Parathyroid adenoma (tissue), 2 donors: Measurements from ENCODE around the gene ITGB7.

Experiments
- H2AFZ ChIP-seq: fragments of 300-600 bp; sonication (generic); one replicate; pipeline ENCODE4 v1.7.0; 2017; ENCODE audit warnings: antibody characterized with exemption, mild to moderate bottlenecking
- H3K27ac ChIP-seq: fragments of 300-600 bp; sonication (generic); one replicate; pipeline ENCODE4 v1.7.0; 2017
- H3K27me3 ChIP-seq: fragments of 300-600 bp; sonication (generic); one replicate; pipeline ENCODE4 v1.7.0; 2017; ENCODE audit warnings: low read length; ENCODE audit not compliant: control insufficient read depth, insufficient read depth
- H3K36me3 ChIP-seq: fragments of 300-600 bp; sonication (generic); one replicate; pipeline ENCODE4 v1.7.0; 2017; ENCODE audit warnings: low read length; ENCODE audit not compliant: control insufficient read depth, insufficient read depth
- H3K4me1 ChIP-seq: fragments of 300-600 bp; sonication (generic); one replicate; pipeline ENCODE4 v1.7.0; 2017; ENCODE audit warnings: control low read depth
- H3K4me2 ChIP-seq: fragments of 300-600 bp; sonication (generic); one replicate; pipeline ENCODE4 v1.7.0; 2017; ENCODE audit warnings: low read length
- H3K4me3 ChIP-seq: fragments of 300-600 bp; sonication (generic); one replicate; pipeline ENCODE4 v1.7.0; 2017; ENCODE audit warnings: low read depth, low read length
- H3K79me2 ChIP-seq: fragments of 300-600 bp; sonication (generic); one replicate; pipeline ENCODE4 v1.7.0; 2017; ENCODE audit warnings: control low read depth
- H3K9ac ChIP-seq: fragments of 300-600 bp; sonication (generic); one replicate; pipeline ENCODE4 v1.7.0; 2017; ENCODE audit warnings: mild to moderate bottlenecking
- H3K9me3 ChIP-seq: fragments of 300-600 bp; sonication (generic); one replicate; pipeline ENCODE4 v1.7.0; 2017; ENCODE audit warnings: low read length; ENCODE audit not compliant: control insufficient read depth
- CTCF ChIP-seq: fragments of 300-600 bp; sonication (generic); IDR thresholded peaks from one replicate; pipeline ENCODE4 v1.7.0; 2017; ENCODE audit warnings: antibody characterized with exemption, mild to moderate bottlenecking
- donor health status: primary hyperparathyroidism.

Gene ITGB7, protein sequence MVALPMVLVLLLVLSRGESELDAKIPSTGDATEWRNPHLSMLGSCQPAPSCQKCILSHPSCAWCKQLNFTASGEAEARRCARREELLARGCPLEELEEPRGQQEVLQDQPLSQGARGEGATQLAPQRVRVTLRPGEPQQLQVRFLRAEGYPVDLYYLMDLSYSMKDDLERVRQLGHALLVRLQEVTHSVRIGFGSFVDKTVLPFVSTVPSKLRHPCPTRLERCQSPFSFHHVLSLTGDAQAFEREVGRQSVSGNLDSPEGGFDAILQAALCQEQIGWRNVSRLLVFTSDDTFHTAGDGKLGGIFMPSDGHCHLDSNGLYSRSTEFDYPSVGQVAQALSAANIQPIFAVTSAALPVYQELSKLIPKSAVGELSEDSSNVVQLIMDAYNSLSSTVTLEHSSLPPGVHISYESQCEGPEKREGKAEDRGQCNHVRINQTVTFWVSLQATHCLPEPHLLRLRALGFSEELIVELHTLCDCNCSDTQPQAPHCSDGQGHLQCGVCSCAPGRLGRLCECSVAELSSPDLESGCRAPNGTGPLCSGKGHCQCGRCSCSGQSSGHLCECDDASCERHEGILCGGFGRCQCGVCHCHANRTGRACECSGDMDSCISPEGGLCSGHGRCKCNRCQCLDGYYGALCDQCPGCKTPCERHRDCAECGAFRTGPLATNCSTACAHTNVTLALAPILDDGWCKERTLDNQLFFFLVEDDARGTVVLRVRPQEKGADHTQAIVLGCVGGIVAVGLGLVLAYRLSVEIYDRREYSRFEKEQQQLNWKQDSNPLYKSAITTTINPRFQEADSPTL

DNA sequence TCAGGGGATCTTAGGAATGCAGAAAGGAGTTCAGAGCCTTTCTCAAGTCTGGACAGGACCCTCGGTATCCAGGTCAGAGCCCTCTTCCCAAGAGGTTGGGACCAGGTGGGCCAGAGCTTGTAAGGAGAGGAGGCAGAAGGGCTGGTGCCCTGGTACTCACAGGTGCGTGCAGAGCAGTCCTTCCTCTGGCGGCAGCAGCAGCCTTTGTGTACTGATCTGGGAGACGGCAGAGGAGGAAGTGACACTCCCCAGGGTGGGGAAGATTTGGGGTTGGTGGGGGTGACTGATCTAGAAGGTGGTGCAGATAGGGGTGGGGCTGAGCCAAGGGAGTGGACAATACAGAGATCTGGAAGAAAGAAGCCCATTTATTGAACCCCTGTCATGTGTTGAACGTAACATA, at the start of gene ITGB7:
Gene ITGB7 (minus strand): TSS at position 210 of the 400 bp plus-strand sequence. CDS start 6,808 bp downstream, outside the sequence.
- no peak within 1 kb of the TSS for H3K4me3 ChIP-seq
- no peaks in the 10 kb centered on the region for H3K9me3 ChIP-seq
- no peaks in the 10 kb centered on the region for H3K79me2 ChIP-seq
- H3K27ac ChIP-seq = no peak within 1 kb of the TSS
- no peaks in the 10 kb centered on the region for H3K27me3 ChIP-seq
- H3K36me3 ChIP-seq = no peaks in the 10 kb centered on the region
- TF ChIP-seq CTCF = no peak
- no peaks in the 10 kb centered on the region for H3K4me1 ChIP-seq
- no peak within 1 kb of the TSS for H3K4me2 ChIP-seq
- H3K9ac ChIP-seq = no peak within 1 kb of the TSS
- no peak within 1 kb of the TSS for H2AFZ ChIP-seq

DNA sequence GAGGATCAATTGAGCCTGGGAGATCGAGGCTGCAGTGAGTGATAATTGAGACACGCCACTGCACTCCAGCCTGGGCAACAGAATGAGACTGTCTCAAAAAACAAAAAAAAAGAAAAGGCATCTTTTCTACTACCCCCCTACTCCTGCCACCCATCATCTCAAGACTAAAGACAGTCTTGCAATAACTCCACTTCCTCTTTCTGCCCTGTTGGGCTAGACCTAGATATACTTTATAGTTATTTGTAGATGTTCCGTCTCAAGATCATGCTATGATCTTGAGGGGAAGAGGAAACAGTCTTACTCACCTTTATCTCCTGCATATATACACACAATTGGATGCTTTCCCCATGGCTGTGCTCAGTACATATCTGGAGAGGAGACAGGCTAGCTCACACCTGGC, 48.9 kb upstream of the ITGB7 start:
- H2AFZ ChIP-seq = no peak overlapping the region
- no peak overlapping the region for H3K27ac ChIP-seq
- no peak overlapping the region for H3K4me3 ChIP-seq
- H3K4me1 ChIP-seq = peaks cover 8% of the 10 kb centered on the region
- H3K4me2 ChIP-seq = no peak overlapping the region
- H3K79me2 ChIP-seq = no peaks in the 10 kb centered on the region
- H3K36me3 ChIP-seq = no peaks in the 10 kb centered on the region
- H3K9ac ChIP-seq = no peak overlapping the region
- no peak for TF ChIP-seq CTCF
- H3K9me3 ChIP-seq = no peaks in the 10 kb centered on the region
- no peaks in the 10 kb centered on the region for H3K27me3 ChIP-seq

DNA sequence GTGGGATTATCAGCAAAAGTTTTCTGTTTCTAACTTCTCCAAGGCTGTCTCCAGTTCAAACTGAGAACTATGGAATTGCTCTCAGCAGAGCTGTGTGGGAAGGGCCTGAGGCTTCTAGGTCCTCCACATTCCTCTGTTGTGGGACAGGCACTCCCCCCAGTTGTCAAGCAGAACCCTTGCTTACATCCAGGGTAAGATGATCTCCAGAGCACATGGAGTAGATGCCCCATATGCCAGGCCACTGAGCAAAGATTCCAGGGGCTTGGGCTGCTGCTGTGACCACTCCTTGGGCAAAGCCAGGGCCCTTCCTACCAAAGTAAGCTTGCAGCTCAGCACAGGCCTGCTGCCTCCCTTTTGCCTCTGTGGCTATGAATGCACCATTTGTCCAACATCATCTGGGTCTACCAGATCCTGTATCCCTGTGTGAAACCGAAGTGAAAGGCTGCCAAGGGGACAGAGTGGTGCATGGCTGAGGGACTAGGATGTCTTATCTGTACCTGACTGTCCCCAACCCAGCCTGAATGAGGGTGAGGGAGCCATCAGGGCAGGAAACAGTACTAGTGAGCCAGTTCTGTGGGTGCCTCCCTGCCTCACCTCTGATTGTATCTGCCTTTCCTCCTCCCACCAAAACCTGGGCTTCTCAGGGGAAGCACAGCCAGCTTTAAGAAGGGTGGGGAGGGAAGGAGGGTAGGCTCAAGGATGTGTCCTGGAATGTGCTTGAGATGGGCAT, 47.9 kb upstream of the ITGB7 start:
- no peaks in the 10 kb centered on the region for H3K9me3 ChIP-seq
- no peak for TF ChIP-seq CTCF
- H3K79me2 ChIP-seq = no peaks in the 10 kb centered on the region

GRCh38 chr12:53253298-53253697, 46.2 kb upstream of the ITGB7 start:
- H3K4me2 ChIP-seq = no peak overlapping the region
- no peak for TF ChIP-seq CTCF
- H3K27ac ChIP-seq = no peak overlapping the region

More for the DNA sequence above, 47.9 kb upstream of the ITGB7 start:
- Histone ChIP-seq H3K36me3 (no peaks in the 10 kb centered on the region), H3K4me2 (no peak overlapping the region), H3K4me3 (no peak overlapping the region), H3K27me3 (no peaks in the 10 kb centered on the region), H3K4me1 (peaks cover 9% of the 10 kb centered on the region), H3K9ac (no peak overlapping the region), H3K27ac (no peak overlapping the region), H2AFZ (no peak overlapping the region)

More at GRCh38 chr12:53253298-53253697, 46.2 kb upstream of the ITGB7 start:
- no peaks in the 10 kb centered on the region for H3K79me2 ChIP-seq
- H3K36me3 ChIP-seq = no peaks in the 10 kb centered on the region
- no peaks in the 10 kb centered on the region for H3K27me3 ChIP-seq
- H3K4me3 ChIP-seq = no peak overlapping the region
- no peak overlapping the region for H2AFZ ChIP-seq
- H3K9me3 ChIP-seq = no peaks in the 10 kb centered on the region
- peaks cover 9% of the 10 kb centered on the region for H3K4me1 ChIP-seq
- no peak overlapping the region for H3K9ac ChIP-seq
